ENCODE measurements around the gene FCGBP. TPM values are rescaled to one million over a fixed set of nuclear protein-coding genes. Genes with fewer than 3 reads are reported as not detected.

Gene FCGBP
- total RNA-seq, 1 experiment from 2014 or later, result 5.7 TPM

DNA sequence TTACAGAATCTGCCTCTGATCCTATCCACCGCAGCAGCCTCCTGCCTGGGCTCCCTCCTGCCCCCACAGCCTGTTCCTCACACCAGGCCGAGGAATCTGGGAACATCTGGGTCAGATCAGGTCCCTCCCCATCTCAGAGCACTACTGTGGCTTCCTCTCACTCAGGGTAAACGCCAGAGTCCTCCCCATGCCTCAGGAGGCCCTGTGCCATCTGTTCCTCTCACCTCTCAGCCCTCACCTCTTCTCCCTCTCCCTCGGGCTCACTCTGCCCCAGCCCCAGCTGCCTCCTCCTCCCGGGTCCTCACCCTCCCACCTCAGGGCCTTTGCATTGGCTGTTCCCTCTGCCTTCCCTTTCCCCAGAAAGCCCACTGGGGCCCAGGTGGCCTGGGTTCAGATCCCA is 18.2 kb downstream of the FCGBP start (continued):
- TF ChIP-seq REST (IDR thresholded peaks at IDR 0.05; ENCODE audit: low read depth) (no peak), YY1 (IDR thresholded peaks at IDR 0.05; ENCODE audit: extremely low read depth, insufficient replicate concordance, low read depth, low read length) (no peak), MAX (IDR thresholded peaks at IDR 0.05) (no peak), SRF (IDR thresholded peaks at IDR 0.05; ENCODE audit: low read depth) (no peak), ZBTB33 (IDR thresholded peaks at IDR 0.05; ENCODE audit: extremely low read depth, insufficient replicate concordance, low read length) (no peak)

- no peak overlapping the region for H2AFZ ChIP-seq (ENCODE audit: low read depth, low read length, poor library complexity, severe bottlenecking)
- H3K27me3 ChIP-seq (ENCODE audit: insufficient read depth, low read length), result no peaks in the 10 kb centered on the region
- ATAC-seq, result no peak
- ChIA-PET RAD21 (ENCODE audit: low non-redundant PET in 1 of 2, low total read pairs in 2 of 2, uncharacterized antibody in 2 of 2, unreplicated experiment in 2 of 2) (no interaction called here), CTCF (no interaction called here), POLR2A (no interaction called here)
- no peaks in the 10 kb centered on the region for H3K9me2 ChIP-seq (ENCODE audit: insufficient read depth)
- no peak overlapping the region for H3K4me2 ChIP-seq (ENCODE audit: low read length)
- no peak overlapping the region for H3K4me3 ChIP-seq (replicated peaks in 1 of 2; ENCODE audit: low read depth in 1 of 2, low read length in 2 of 2)
- no peaks in the 10 kb centered on the region for H3K79me2 ChIP-seq (ENCODE audit: insufficient read depth, low read length)
- intact Hi-C loops (cut with micrococcal nuclease), result no loop called here
- no TSS peak for BruUV-seq (replicated peaks)
- H3K4me1 ChIP-seq (ENCODE audit: control insufficient read depth in 1 of 2, insufficient read depth in 2 of 2, low read length in 2 of 2), result no peaks in the 10 kb centered on the region
- no peak overlapping the region for H3K9ac ChIP-seq (ENCODE audit: low read length)
- TF ChIP-seq REST (IDR thresholded peaks at IDR 0.05; ENCODE audit: low read depth) (no peak), ELF1 (IDR thresholded peaks at IDR 0.05; ENCODE audit: borderline replicate concordance, low read depth) (no peak), CTCF (IDR thresholded peaks at IDR 0.05 in 2 of 3, conservative IDR thresholded peaks at IDR 0.05 in 1 of 3; ENCODE audit: borderline replicate concordance in 1 of 3, insufficient read depth in 1 of 3, low read depth in 2 of 3, low read length in 2 of 3) (no peak), CEBPB (IDR thresholded peaks at IDR 0.05; ENCODE audit: low read depth) (no peak), ATF3 (IDR thresholded peaks at IDR 0.05) (no peak), EZH2phosphoT487 (IDR thresholded peaks at IDR 0.05; ENCODE audit: borderline replicate concordance) (no peak), EGR1 (IDR thresholded peaks at IDR 0.05; ENCODE audit: low read depth) (no peak)
- H3K36me3 ChIP-seq (ENCODE audit: control insufficient read depth in 1 of 2, insufficient read depth in 2 of 2, low read length in 2 of 2), result no peaks in the 10 kb centered on the region
- no peaks in the 10 kb centered on the region; a peak in 1 of 4 replicates for H3K9me3 ChIP-seq (ENCODE audit: control insufficient read depth in 1 of 2, insufficient read depth in 1 of 2, low read depth in 1 of 2, low read length in 2 of 2)
- no peaks in the 10 kb centered on the region for H4K20me1 ChIP-seq (ENCODE audit: insufficient read depth)
- H3K27ac ChIP-seq (ENCODE audit: low read depth, low read length), result no peak overlapping the region
- DNase-seq (ENCODE audit: low read depth, low spot score), result no peak
Measured at GRCh38 chr19:39915848-39916215, 18.6 kb downstream of the FCGBP start.

All from HCT116 (cell line).